Measurements from ENCODE around the gene UBL7. TPM values are rescaled to one million over a fixed set of nuclear protein-coding genes. Genes with fewer than 3 reads are reported as not detected.

Gene UBL7
- total RNA-seq, 2 experiments from 2014 or later, result 54.7 to 61.3 TPM

- Mint-ChIP-seq H3K27ac (no peak overlapping the region), H3K36me3 (ENCODE audit: low read depth) (no peaks in the 10 kb centered on the region), H3K4me1 (peaks cover 63% of the 10 kb centered on the region), H3K4me3 (no peak overlapping the region), H3K9me3 (no peaks in the 10 kb centered on the region), H3K27me3 (no peaks in the 10 kb centered on the region)
- ChIA-PET POLR2A (interaction anchor here (0.6 kb wide), 1 partner anchor 80 kb away, joined by 3 read pairs; no protein-coding TSS in a partner anchor), CTCF (interaction anchor here (1.6 to 3.0 kb wide), 2 partner anchors 13 to 15 kb away, joined by 5 to 10 read pairs; no protein-coding TSS in a partner anchor)
- DNase-seq, result no peak
Observed at GRCh38 chr15:74397239-74398068, 63.5 kb downstream of the UBL7 start.

- no peaks in the 10 kb centered on the region for H3K36me3 Mint-ChIP-seq (ENCODE audit: low read depth)
- no peak for DNase-seq
- no peak overlapping the region for H3K27ac Mint-ChIP-seq
- H3K9me3 Mint-ChIP-seq, result no peaks in the 10 kb centered on the region
- ChIA-PET CTCF (interaction anchor here (1.6 to 3.0 kb wide), 2 partner anchors 12 to 14 kb away, joined by 5 to 10 read pairs; no protein-coding TSS in a partner anchor), POLR2A (interaction anchor here (0.6 kb wide), 1 partner anchor 81 kb away, joined by 3 read pairs; no protein-coding TSS in a partner anchor)
- H3K4me1 Mint-ChIP-seq, result peaks cover 62% of the 10 kb centered on the region
- no peak overlapping the region for H3K4me3 Mint-ChIP-seq
- H3K27me3 Mint-ChIP-seq, result no peaks in the 10 kb centered on the region
Observed at GRCh38 chr15:74396445-74397238, 64.3 kb downstream of the UBL7 start.

GRCh38 chr15:74396146-74396438 lies 64.9 kb downstream of the UBL7 start:
- Mint-ChIP-seq H3K9me3 (no peaks in the 10 kb centered on the region), H3K4me3 (no peak overlapping the region), H3K36me3 (ENCODE audit: low read depth) (no peaks in the 10 kb centered on the region), H3K27ac (no peak overlapping the region), H3K4me1 (peaks cover 61% of the 10 kb centered on the region), H3K27me3 (no peaks in the 10 kb centered on the region)
- ChIA-PET POLR2A (no interaction called here), CTCF (interaction anchor here (1.6 to 3.0 kb wide), 2 partner anchors 12 to 14 kb away, joined by 5 to 10 read pairs; no protein-coding TSS in a partner anchor)
- DNase-seq, result no peak

Other genes starting within 250 kb of the UBL7 start
- not detected for gene CCDC33, start 224.8 kb downstream of the UBL7 start, total RNA-seq
- gene CYP11A1, start 93.5 kb downstream of the UBL7 start, total RNA-seq, result not detected
- gene SEMA7A, start 27.2 kb downstream of the UBL7 start, total RNA-seq, result 1 to 10 TPM; 3.8 to 4.3 TPM
- 10 to 100 TPM; 49.2 to 52.1 TPM for gene ARID3B, start 80.1 kb upstream of the UBL7 start, total RNA-seq
- 100 to 1,000 TPM; 133 to 136 TPM for gene CLK3, start 154.7 kb upstream of the UBL7 start, total RNA-seq
- 10 to 100 TPM; 36.3 to 39.6 TPM for gene EDC3, start 234.9 kb upstream of the UBL7 start, total RNA-seq